DOHH2 (cell line): ENCODE results near the gene PNPLA7.

Experiments
- H3F3A ChIP-seq: fragments of 200-600 bp; sonication (generic), shearing (Covaris generic); 2 replicates; pipeline ENCODE4 v1.6.0; 2016; ENCODE audit warnings: antibody characterized with exemption, mild to moderate bottlenecking; ENCODE audit not compliant: control insufficient read depth, insufficient read depth
- H3K27ac ChIP-seq: fragments of 200-600 bp; sonication (generic); 2 replicates; pipeline ENCODE4 v1.5.1; 2014; ENCODE audit warnings: low read depth, mild to moderate bottlenecking, low read length, moderate library complexity
- H3K27me3 ChIP-seq: fragments of 200-600 bp; sonication (generic); 2 replicates; pipeline ENCODE4 v1.6.1; 2014; ENCODE audit warnings: mild to moderate bottlenecking, low read length, mixed read lengths; ENCODE audit not compliant: control insufficient read depth
- H3K36me3 ChIP-seq: fragments of 200-600 bp; sonication (generic); 2 replicates; pipeline ENCODE4 v1.6.1; 2014; ENCODE audit warnings: mild to moderate bottlenecking, low read length, moderate library complexity, mixed read lengths; ENCODE audit not compliant: control insufficient read depth
- H3K4me1 ChIP-seq: fragments of 200-600 bp; sonication (generic); 2 replicates; pipeline ENCODE4 v1.6.1; 2014; ENCODE audit warnings: mild to moderate bottlenecking, low read length, mixed read lengths; ENCODE audit not compliant: control insufficient read depth
- H3K4me2 ChIP-seq: fragments of 200-600 bp; sonication (generic); 2 replicates; pipeline ENCODE4 v1.6.0; 2014; ENCODE audit warnings: mild to moderate bottlenecking, low read length, moderate library complexity
- H3K4me3 ChIP-seq: fragments of 200-600 bp; sonication (generic); 2 replicates; pipeline ENCODE4 v1.5.1; 2014; ENCODE audit warnings: mild to moderate bottlenecking, low read length, mixed read lengths
- H3K79me2 ChIP-seq: fragments of 200-600 bp; sonication (generic); 2 replicates; pipeline ENCODE4 v1.6.1; 2014; ENCODE audit warnings: mild to moderate bottlenecking, low read length, mixed read lengths; ENCODE audit not compliant: control insufficient read depth
- H3K9me2 ChIP-seq: fragments of 200-600 bp; sonication (generic); replicated peaks from 2 replicates; pipeline ENCODE4 v1.6.1; 2014; ENCODE audit warnings: mild to moderate bottlenecking, low read length, mixed read lengths; ENCODE audit not compliant: control insufficient read depth
- H3K9me3 ChIP-seq: fragments of 200-600 bp; sonication (generic); 2 replicates; pipeline ENCODE4 v1.6.1; 2014; ENCODE audit warnings: antibody characterized with exemption, low read length, mixed read lengths; ENCODE audit not compliant: control insufficient read depth, insufficient read depth
- H4K20me1 ChIP-seq: fragments of 200-600 bp; sonication (generic); 2 replicates; pipeline ENCODE4 v1.6.0; 2014; ENCODE audit warnings: low read depth, mild to moderate bottlenecking, antibody characterized with exemption, low read length, moderate library complexity; ENCODE audit not compliant: control insufficient read depth, insufficient read depth
- EZH2phosphoT487 ChIP-seq: fragments of 200-600 bp; sonication (generic); IDR thresholded peaks from 2 replicates; pipeline ENCODE4 v1.6.1; 2017; ENCODE audit warnings: borderline replicate concordance, mild to moderate bottlenecking, antibody characterized with exemption, low read length, moderate library complexity, mixed read lengths
- TF ChIP-seq, protein P1 (sequence below): fragments of 200-600 bp; sonication (generic); IDR thresholded peaks from one replicate; pipeline ENCODE4 v1.5.1; 2014; ENCODE audit warnings: antibody characterized with exemption, mild to moderate bottlenecking, low read depth, low read length; ENCODE audit not compliant: poor library complexity, severe bottlenecking

Gene PNPLA7

GRCh38 chr9:137426018-137426681, 124.1 kb downstream of the PNPLA7 start:
- Histone ChIP-seq H3K9me3 (no peaks in the 10 kb centered on the region), H3K4me2 (peak overlapping the region; percentile 83), H3K36me3 (peaks cover 9% of the 10 kb centered on the region), H3K27ac (peak overlapping the region; percentile 94), H3K79me2 (peaks cover 31% of the 10 kb centered on the region), H3K4me3 (no peak overlapping the region; the same call in 1 of the 2 replicates), H3K4me1 (peaks cover 82% of the 10 kb centered on the region), H4K20me1 (no peaks in the 10 kb centered on the region), H3K9me2 (no peaks in the 10 kb centered on the region), H3F3A (peaks cover 28% of the 10 kb centered on the region), H3K27me3 (no peaks in the 10 kb centered on the region)
- TF ChIP-seq, protein P1, sequence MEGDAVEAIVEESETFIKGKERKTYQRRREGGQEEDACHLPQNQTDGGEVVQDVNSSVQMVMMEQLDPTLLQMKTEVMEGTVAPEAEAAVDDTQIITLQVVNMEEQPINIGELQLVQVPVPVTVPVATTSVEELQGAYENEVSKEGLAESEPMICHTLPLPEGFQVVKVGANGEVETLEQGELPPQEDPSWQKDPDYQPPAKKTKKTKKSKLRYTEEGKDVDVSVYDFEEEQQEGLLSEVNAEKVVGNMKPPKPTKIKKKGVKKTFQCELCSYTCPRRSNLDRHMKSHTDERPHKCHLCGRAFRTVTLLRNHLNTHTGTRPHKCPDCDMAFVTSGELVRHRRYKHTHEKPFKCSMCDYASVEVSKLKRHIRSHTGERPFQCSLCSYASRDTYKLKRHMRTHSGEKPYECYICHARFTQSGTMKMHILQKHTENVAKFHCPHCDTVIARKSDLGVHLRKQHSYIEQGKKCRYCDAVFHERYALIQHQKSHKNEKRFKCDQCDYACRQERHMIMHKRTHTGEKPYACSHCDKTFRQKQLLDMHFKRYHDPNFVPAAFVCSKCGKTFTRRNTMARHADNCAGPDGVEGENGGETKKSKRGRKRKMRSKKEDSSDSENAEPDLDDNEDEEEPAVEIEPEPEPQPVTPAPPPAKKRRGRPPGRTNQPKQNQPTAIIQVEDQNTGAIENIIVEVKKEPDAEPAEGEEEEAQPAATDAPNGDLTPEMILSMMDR = no peak
- TF ChIP-seq EZH2phosphoT487 = no peak

DNA sequence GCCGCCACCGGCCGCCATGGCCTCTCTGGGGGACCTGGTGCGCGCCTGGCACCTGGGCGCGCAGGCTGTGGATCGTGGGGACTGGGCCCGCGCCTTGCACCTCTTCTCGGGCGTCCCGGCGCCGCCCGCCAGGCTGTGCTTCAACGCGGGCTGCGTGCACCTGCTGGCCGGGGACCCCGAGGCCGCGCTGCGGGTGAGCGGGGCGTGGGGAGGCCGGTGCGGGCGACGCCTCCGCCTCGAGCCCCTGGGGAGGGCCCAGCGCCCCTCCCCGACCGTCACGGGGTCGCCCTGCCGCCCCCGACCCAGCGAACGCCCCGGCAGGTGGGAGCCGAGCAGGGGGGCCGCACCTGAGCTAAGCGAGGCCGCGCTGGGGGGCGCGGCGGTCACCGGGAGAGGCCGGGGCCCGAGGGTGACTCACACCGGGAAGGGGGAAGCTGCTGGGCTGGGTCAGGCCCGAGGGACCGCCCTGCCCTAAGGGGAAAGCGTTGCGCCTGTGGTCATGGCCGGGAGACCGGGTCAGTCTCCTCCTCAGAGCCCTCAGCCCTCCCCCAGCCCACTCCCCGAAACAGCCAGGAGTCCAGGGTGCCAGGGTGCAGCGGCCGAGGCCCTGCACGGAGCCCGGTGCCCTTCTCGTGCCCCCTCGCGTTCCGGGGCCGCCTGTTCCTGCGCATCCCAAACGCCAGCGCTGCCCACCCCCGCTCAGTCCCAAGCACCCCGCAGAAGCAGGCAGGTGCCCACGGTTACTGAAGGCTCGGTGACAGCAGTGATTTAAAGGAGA, 126.5 kb downstream of the PNPLA7 start:
- no peak for TF ChIP-seq EZH2phosphoT487
- TF ChIP-seq, protein P1 = no peak
- Histone ChIP-seq H3K79me2 (peaks cover 49% of the 10 kb centered on the region), H3K4me3 (peak overlapping the region; percentile 83), H3K9me2 (no peaks in the 10 kb centered on the region), H3F3A (peaks cover 28% of the 10 kb centered on the region), H3K4me1 (peaks cover 58% of the 10 kb centered on the region), H3K9me3 (no peaks in the 10 kb centered on the region), H3K27ac (peak overlapping the region; percentile 94), H3K27me3 (no peaks in the 10 kb centered on the region), H3K36me3 (peaks cover 9% of the 10 kb centered on the region), H4K20me1 (no peaks in the 10 kb centered on the region), H3K4me2 (peak overlapping the region; percentile 83)

DNA sequence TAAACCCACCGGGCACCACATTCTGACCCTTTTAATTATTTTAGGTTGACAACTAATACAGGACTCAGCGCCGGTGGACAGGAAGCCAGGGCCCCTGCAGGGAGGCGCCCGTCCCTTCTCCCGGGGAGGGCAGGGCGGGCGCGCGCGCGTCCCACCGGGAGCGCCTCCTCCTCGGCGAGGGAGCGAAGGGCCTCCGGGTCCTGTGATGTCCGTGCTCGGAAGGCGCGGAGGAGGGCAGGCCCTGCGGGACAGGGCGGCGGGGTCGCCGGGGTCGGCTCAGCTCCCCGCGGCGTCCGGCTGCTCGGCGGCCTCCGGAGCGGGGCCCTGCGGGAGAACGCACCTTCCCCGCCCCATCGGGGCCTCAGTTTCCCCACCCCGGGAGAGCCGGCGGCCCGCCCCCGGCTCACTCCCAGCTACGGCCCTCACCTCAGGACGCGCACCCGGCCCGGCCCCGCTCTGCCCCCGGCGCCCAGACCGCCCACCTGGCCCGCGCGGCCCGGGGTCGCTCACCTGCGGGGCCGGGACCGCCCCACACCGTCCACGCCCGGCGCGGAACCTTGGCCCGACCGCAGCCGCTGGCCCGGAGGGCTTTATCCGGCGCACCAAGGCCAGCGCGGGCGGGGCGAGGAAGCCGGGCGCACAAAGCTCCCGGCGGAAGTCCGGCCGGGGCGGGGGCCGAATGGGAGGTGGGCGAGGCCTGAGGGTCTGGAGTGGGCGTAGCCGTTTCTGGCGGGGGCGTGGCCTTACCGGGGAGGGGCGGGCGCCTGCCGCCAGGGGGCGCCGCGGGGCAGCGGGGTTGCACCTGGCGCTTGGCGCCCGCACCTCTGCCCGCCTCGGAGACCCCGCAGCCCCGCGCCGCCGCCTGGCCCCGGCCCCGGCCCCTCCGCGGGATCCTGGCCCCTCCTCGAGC, 127.3 kb downstream of the PNPLA7 start, which contains the start of the genes EXD3 and NOXA1:
Gene EXD3, minus strand, starts transcription at position 559 of the 910 bp plus-strand sequence. CDS start 27,805 bp downstream, outside the sequence.
Gene NOXA1, plus strand, starts transcription at position 790 of the 910 bp plus-strand sequence. CDS start 137 bp downstream, outside the sequence.
- peaks cover 50% of the 10 kb centered on the region for H3K4me1 ChIP-seq
- no peaks in the 10 kb centered on the region for H4K20me1 ChIP-seq
- H3K27ac ChIP-seq = peak within 1 kb of the TSS; percentile 94
- peaks cover 51% of the 10 kb centered on the region for H3K79me2 ChIP-seq
- peak within 1 kb of the TSS; percentile 96 for H3K4me3 ChIP-seq
- peak within 1 kb of the TSS; percentile 90 for H3K4me2 ChIP-seq
- H3K9me2 ChIP-seq = no peaks in the 10 kb centered on the region
- peaks cover 9% of the 10 kb centered on the region for H3K36me3 ChIP-seq
- no peaks in the 10 kb centered on the region for H3K9me3 ChIP-seq
- no peaks in the 10 kb centered on the region for H3K27me3 ChIP-seq
- peaks cover 31% of the 10 kb centered on the region for H3F3A ChIP-seq
- TF ChIP-seq, protein P1 = peak; percentile 51
- TF ChIP-seq EZH2phosphoT487 = no peak
